PC-3 (cell line): ENCODE measurements around the gene JCAD. TPM values are rescaled to one million over a fixed set of nuclear protein-coding genes. Genes with fewer than 3 reads are reported as not detected.
A peak's percentile ranks its signal among the peaks of the same experiment; 100 is the strongest.
"Not testable (repeated sequence)": the region's sequence is repeated elsewhere in the genome, so short reads cannot be mapped to it uniquely, and the experiment has no call there.

ENCODE experiments used
- ATAC-seq: fragments of 200-7000 bp; cut with Tn5 transposase; 2 replicates; pipeline ENCODE4 v1.9.1; 2020; ENCODE audit warnings: mild to moderate bottlenecking, moderate library complexity
- BruUV-seq: library from RNA; stranded (reverse); fragments of 400-500 nt; replicated peaks from 2 replicates; lab custom pipeline; 2021; lab: Mats Ljungman, UMichigan
- CTCF ChIA-PET: fragments of 300-600 bp; sonication (Branson Sonifier 250); formaldehyde crosslinking; loops from one replicate; lab custom pipeline; 2022; ENCODE audit warnings: antibody characterized with exemption; lab: Charles Lee
- POLR2A ChIA-PET: fragments of 300-600 bp; sonication (Branson Sonifier 250); formaldehyde crosslinking; loops from one replicate; lab custom pipeline; 2022; ENCODE audit warnings: antibody characterized with exemption; ENCODE audit not compliant: unreplicated experiment; lab: Charles Lee
- DNase-seq: peaks from one replicate; pipeline ENCODE4 v3.0.0-alpha.2; 2015
- H2AFZ ChIP-seq: fragments of 300-600 bp; sonication (generic); 2 replicates; pipeline ENCODE4 v1.6.0; 2016; ENCODE audit warnings: antibody characterized with exemption, low read length
- H3F3A ChIP-seq: fragments of 300-600 bp; sonication (generic); one replicate; pipeline ENCODE4 v1.6.0; 2017; ENCODE audit warnings: antibody characterized with exemption, low read length, control low read depth, mild to moderate bottlenecking; ENCODE audit not compliant: unreplicated experiment
- H3K27ac ChIP-seq: fragments of 300-600 bp; sonication (generic); 2 replicates; pipeline ENCODE4 v1.5.1; 2016; ENCODE audit warnings: mild to moderate bottlenecking, low read length
- H3K27me3 ChIP-seq: fragments of 300-600 bp; sonication (generic); 2 replicates; pipeline ENCODE4 v1.6.1; 2016; ENCODE audit warnings: low read length, mixed read lengths
- H3K36me3 ChIP-seq: fragments of 300-600 bp; sonication (generic); 2 replicates; pipeline ENCODE4 v1.6.1; 2016; ENCODE audit warnings: low read depth, mixed run types, low read length, mixed read lengths
- H3K4me1 ChIP-seq: fragments of 300-600 bp; sonication (generic); 2 replicates; pipeline ENCODE4 v1.5.1; 2016; ENCODE audit warnings: low read length; ENCODE audit not compliant: insufficient read depth
- H3K4me2 ChIP-seq: fragments of 300-600 bp; sonication (generic); 2 replicates; pipeline ENCODE4 v1.6.0; 2016; ENCODE audit warnings: low read length
- H3K4me3 ChIP-seq: fragments of 300-600 bp; sonication (generic); 2 replicates; pipeline ENCODE4 v1.5.1; 2016; ENCODE audit warnings: mild to moderate bottlenecking, low read length, mixed read lengths
- H3K79me2 ChIP-seq: fragments of 300-600 bp; sonication (generic); 2 replicates; pipeline ENCODE4 v1.6.1; 2017; ENCODE audit warnings: low read length, mixed read lengths
- H3K9ac ChIP-seq: fragments of 300-600 bp; sonication (generic); 2 replicates; pipeline ENCODE4 v1.6.0; 2016; ENCODE audit warnings: mild to moderate bottlenecking, low read length
- H3K9me2 ChIP-seq: fragments of 300-600 bp; sonication (generic); replicated peaks from 2 replicates; pipeline ENCODE4 v1.6.1; 2016; ENCODE audit warnings: mixed run types, low read length, mixed read lengths
- H3K9me3 ChIP-seq: fragments of 300-600 bp; sonication (generic); 2 replicates; pipeline ENCODE4 v1.6.1; 2016; ENCODE audit warnings: low read length, mixed read lengths
- H4K20me1 ChIP-seq: fragments of 300-600 bp; sonication (generic); 2 replicates; pipeline ENCODE4 v1.6.1; 2016; ENCODE audit warnings: low read length, mixed read lengths
- EZH2 ChIP-seq: fragments of 300-600 bp; sonication (generic); IDR thresholded peaks from one replicate; pipeline ENCODE4 v1.6.1; 2017; ENCODE audit warnings: antibody characterized with exemption, mild to moderate bottlenecking, low read length; ENCODE audit not compliant: unreplicated experiment
- EZH2phosphoT487 ChIP-seq: fragments of 300-600 bp; sonication (generic); IDR thresholded peaks from 2 replicates; pipeline ENCODE4 v1.6.1; 2018; ENCODE audit warnings: mild to moderate bottlenecking, antibody characterized with exemption, low read length, borderline replicate concordance
- intact Hi-C: fragments of 100-400 bp; cut with micrococcal nuclease; formaldehyde crosslinking; loops from 2 replicates; pipeline ENCODE4 v1.9.0; 2023
- total RNA-seq: library from RNA; depleted of rRNA; stranded (reverse); fragments of >200 nt; gene quantifications from 2 replicates; pipeline ENCODE4 v1.2.3, GENCODE V29; 2014
- TF ChIP-seq, protein P1 (sequence below): fragments of 300-600 bp; sonication (generic); conservative IDR thresholded peaks from 2 replicates; pipeline ENCODE4 v1.5.1; 2017; ENCODE audit warnings: antibody characterized with exemption, low read depth, mild to moderate bottlenecking, low read length

The JCAD gene
- total RNA-seq, 1 experiment from 2014 or later: 5.0 TPM

DNA sequence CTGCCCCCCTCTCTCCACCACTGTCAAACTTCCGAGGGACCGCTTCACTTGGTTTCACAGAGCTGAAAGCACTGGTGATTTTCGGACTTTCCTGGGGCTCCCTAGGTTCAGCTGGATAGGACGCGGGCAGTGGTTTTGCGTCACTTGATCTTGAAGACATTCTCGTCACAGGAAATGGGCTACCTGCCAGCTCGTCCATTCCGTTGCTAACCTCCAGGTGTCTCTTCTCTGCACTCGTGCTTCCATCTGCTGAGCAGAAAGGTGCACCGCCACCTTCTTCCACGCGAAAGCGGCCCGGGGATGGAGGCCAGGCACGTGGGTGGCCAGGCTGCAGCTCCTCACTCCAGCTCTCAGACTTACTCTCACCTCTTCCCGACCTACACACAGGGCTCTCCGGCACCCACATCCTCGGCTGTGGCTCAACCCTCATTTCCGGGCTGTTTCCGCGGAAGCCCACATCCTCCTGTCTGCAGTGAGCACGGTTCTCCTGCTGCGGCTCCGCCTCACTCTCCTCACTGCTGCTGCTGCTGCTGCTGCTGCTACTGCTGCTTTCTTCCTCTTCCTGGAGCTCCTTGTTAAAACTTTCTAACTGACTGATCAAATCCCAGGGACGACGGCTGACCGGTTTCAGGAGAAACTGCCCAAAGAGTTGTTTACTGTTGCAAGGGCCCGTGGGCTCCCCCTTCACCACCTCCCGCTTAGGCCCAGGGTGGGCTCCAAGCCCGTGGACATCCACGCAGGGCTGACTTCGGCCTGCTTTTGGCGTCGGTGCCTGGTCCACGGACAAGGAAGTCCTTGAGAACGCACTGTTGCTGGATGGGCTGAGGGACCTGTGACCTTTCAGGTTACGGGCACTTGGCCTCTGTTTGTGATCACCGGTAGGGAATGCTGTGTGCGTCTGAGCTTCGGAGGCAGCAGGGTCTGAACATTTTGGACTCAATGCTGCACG, 32.1 kb downstream of the JCAD start:
- H3K79me2 ChIP-seq: no peaks in the 10 kb centered on the region
- ATAC-seq: no peak
- intact Hi-C loops: no loop called here
- peak; percentile 4 for DNase-seq
- H3F3A ChIP-seq: no peaks in the 10 kb centered on the region
- H3K9ac ChIP-seq: no peak overlapping the region
- H3K27me3 ChIP-seq: no peaks in the 10 kb centered on the region
- H3K4me2 ChIP-seq: no peak overlapping the region
- ChIA-PET CTCF (no interaction called here), POLR2A (no interaction called here)
- no peaks in the 10 kb centered on the region for H3K9me2 ChIP-seq
- H3K4me1 ChIP-seq: no peaks in the 10 kb centered on the region
- no peak for TF ChIP-seq EZH2phosphoT487
- TF ChIP-seq, protein P1, sequence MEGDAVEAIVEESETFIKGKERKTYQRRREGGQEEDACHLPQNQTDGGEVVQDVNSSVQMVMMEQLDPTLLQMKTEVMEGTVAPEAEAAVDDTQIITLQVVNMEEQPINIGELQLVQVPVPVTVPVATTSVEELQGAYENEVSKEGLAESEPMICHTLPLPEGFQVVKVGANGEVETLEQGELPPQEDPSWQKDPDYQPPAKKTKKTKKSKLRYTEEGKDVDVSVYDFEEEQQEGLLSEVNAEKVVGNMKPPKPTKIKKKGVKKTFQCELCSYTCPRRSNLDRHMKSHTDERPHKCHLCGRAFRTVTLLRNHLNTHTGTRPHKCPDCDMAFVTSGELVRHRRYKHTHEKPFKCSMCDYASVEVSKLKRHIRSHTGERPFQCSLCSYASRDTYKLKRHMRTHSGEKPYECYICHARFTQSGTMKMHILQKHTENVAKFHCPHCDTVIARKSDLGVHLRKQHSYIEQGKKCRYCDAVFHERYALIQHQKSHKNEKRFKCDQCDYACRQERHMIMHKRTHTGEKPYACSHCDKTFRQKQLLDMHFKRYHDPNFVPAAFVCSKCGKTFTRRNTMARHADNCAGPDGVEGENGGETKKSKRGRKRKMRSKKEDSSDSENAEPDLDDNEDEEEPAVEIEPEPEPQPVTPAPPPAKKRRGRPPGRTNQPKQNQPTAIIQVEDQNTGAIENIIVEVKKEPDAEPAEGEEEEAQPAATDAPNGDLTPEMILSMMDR: no peak
- no peak for TF ChIP-seq EZH2
- no peak overlapping the region for H3K27ac ChIP-seq
- H3K9me3 ChIP-seq: no peaks in the 10 kb centered on the region
- H4K20me1 ChIP-seq: no peaks in the 10 kb centered on the region
- no peak overlapping the region for H2AFZ ChIP-seq
- H3K4me3 ChIP-seq: no peak overlapping the region
- H3K36me3 ChIP-seq: no peaks in the 10 kb centered on the region
- no TSS peak for BruUV-seq

DNA sequence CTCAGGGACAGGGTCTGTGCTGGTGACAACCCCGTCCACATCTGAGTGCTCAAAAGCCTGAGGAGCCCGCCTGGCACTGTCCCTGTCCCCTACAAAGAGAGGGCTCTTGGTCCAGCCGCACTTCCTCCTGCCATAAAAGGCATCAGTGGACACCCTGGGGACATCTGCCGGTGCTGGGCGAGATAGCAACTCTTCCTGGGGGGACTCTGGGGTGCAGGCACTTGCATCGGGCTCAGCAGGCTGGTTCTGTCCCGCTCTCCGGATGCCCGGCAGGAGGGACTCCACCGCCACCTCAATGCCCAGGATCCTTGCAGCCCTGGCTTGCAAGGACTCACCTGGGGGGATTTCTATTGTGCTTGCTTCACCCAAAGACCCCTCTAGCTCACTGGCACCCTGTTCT, 32.8 kb downstream of the JCAD start:
- no peak for ATAC-seq
- no peaks in the 10 kb centered on the region for H3K27me3 ChIP-seq
- H3K4me3 ChIP-seq: no peak overlapping the region
- BruUV-seq: no TSS peak
- H3K4me1 ChIP-seq: no peaks in the 10 kb centered on the region
- no peak overlapping the region for H3K4me2 ChIP-seq
- ChIA-PET POLR2A (no interaction called here), CTCF (no interaction called here)
- H3K9ac ChIP-seq: no peak overlapping the region
- H3K36me3 ChIP-seq: no peaks in the 10 kb centered on the region
- no peak for TF ChIP-seq EZH2
- TF ChIP-seq, protein P1: no peak
- TF ChIP-seq EZH2phosphoT487: no peak
- H3F3A ChIP-seq: no peaks in the 10 kb centered on the region
- no peak overlapping the region for H3K27ac ChIP-seq
- no peak overlapping the region for H2AFZ ChIP-seq
- no peaks in the 10 kb centered on the region for H3K9me2 ChIP-seq
- no peaks in the 10 kb centered on the region for H3K9me3 ChIP-seq
- no peak for DNase-seq
- H4K20me1 ChIP-seq: no peaks in the 10 kb centered on the region
- H3K79me2 ChIP-seq: no peaks in the 10 kb centered on the region
- intact Hi-C loops: no loop called here

DNA sequence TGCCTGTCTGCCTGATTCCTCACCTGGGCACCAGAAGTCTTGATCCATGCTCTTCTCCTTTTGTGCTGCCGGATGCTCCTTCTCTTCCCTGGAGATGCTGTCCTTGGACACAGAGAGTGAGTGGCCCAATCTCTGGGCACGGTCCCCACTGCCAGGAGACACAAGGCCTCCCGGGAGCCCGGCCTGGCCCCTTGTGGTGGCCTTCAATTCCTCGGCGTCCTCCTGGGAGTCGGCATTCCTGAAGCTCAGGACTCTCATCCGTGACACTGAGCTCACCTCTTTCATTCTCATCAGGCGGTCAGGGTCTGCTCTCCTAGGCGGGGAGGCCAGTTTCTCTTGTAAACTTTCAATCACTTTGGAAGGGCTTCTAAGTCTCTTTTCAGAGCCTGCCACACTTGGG, 33.3 kb downstream of the JCAD start:
- no peak overlapping the region for H3K4me3 ChIP-seq
- H2AFZ ChIP-seq: no peak overlapping the region
- H3K9me2 ChIP-seq: no peaks in the 10 kb centered on the region
- H3K27me3 ChIP-seq: no peaks in the 10 kb centered on the region
- no peak overlapping the region for H3K9ac ChIP-seq
- H3K9me3 ChIP-seq: no peaks in the 10 kb centered on the region
- H3K4me2 ChIP-seq: no peak overlapping the region
- BruUV-seq: no TSS peak
- intact Hi-C loops: no loop called here
- H3K27ac ChIP-seq: no peak overlapping the region
- ChIA-PET POLR2A (no interaction called here), CTCF (no interaction called here)
- no peaks in the 10 kb centered on the region for H3K36me3 ChIP-seq
- no peak for DNase-seq
- no peaks in the 10 kb centered on the region for H3K4me1 ChIP-seq
- no peaks in the 10 kb centered on the region for H3F3A ChIP-seq
- no peaks in the 10 kb centered on the region for H3K79me2 ChIP-seq
- H4K20me1 ChIP-seq: no peaks in the 10 kb centered on the region
- no peak for TF ChIP-seq EZH2
- TF ChIP-seq, protein P1: no peak
- TF ChIP-seq EZH2phosphoT487: no peak
- no peak for ATAC-seq

DNA sequence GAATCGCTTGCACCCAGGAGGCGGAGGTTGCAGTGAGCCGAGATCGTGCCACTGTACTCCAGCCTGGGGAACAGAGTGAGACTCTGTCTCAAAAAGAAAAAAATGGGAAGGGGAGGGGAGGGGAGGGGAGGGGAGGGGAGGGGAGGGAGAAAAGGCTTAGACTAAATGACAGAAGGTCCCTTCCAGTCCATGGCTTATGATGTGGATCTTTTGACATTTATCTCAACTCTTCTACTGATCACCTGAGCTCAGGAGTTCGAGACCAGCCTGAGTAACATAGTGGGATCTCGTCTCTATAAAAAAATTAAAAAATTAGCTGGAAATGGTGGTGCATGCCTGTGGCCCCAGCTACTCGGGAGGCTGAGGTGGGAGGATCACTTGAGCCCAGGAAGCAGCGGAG, 34.0 kb downstream of the JCAD start:
- H3K9me3 ChIP-seq, BruUV-seq, intact Hi-C loops, CTCF ChIA-PET, H3F3A ChIP-seq, H3K79me2 ChIP-seq, H2AFZ ChIP-seq, DNase-seq, H3K27ac ChIP-seq, ATAC-seq, H3K36me3 ChIP-seq, H3K4me2 ChIP-seq, H3K27me3 ChIP-seq, H4K20me1 ChIP-seq, H3K9me2 ChIP-seq, POLR2A ChIA-PET, H3K4me1 ChIP-seq, H3K9ac ChIP-seq, H3K4me3 ChIP-seq: not testable (repeated sequence)
